H7 (cell line): ENCODE results near the gene ZNF232. TPM values are rescaled to one million over a fixed set of nuclear protein-coding genes. Genes with fewer than 3 reads are reported as not detected.
"Not testable (repeated sequence)": the region's sequence is repeated elsewhere in the genome, so short reads cannot be mapped to it uniquely, and the experiment has no call there.

Experiments used
- DNase-seq: peaks from one replicate; pipeline ENCODE4 v3.0.0; 2012
- H3K27me3 ChIP-seq: 2 replicates; pipeline ENCODE4 v1.6.0; 2011; ENCODE audit warnings: mild to moderate bottlenecking, low read length; ENCODE audit not compliant: control insufficient read depth, insufficient read depth
- H3K36me3 ChIP-seq: replicated peaks from 2 replicates; pipeline ENCODE4 v1.5.1; 2011; ENCODE audit warnings: low read length; ENCODE audit not compliant: control insufficient read depth, insufficient read depth
- H3K4me3 ChIP-seq: 2 replicates; pipeline ENCODE4 v1.5.1; 2011; ENCODE audit warnings: low read depth, mild to moderate bottlenecking, control low read depth, low read length, moderate library complexity; ENCODE audit not compliant: insufficient read depth
- total RNA-seq: library from RNA; depleted of rRNA; stranded (reverse); fragments of >200 nt; shearing (Covaris generic); gene quantifications from 2 replicates; pipeline ENCODE4 v1.2.3, GENCODE V29; 2014; rRNA removed

Gene ZNF232
- total RNA-seq, 1 experiment from 2014 or later, result 20.1 TPM

- Histone ChIP-seq H3K27me3 (no peaks in the 10 kb centered on the region), H3K4me3 (no peak overlapping the region), H3K36me3 (no peaks in the 10 kb centered on the region)
- no peak for DNase-seq
Measured at GRCh38 chr17:5092218-5093010, 19.3 kb downstream of the ZNF232 start.

DNA sequence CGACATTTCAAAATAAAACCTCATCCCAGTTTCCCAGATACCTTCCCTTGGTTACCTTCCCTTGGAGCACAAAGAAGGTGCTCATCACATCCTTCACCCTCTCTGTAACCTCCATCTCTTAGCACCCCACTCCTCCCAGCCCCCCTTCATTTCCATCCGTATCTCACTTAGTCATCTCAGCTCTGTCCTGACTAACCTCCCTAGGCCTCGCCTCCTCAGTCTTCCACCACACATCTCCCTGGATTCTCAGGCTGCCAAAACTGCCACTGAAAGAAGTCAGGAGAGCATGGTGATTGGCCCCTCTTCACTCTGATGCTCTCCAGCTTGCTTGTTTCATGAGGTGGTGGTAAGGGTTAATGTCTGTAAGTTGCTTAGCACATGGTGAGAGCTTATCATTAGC, 31.1 kb downstream of the ZNF232 start:
- H3K27me3 ChIP-seq, result peaks cover 5% of the 10 kb centered on the region; the same call in 1 of the 2 replicates
- no peak for DNase-seq
- H3K36me3 ChIP-seq, result no peaks in the 10 kb centered on the region
- no peak overlapping the region for H3K4me3 ChIP-seq

DNA sequence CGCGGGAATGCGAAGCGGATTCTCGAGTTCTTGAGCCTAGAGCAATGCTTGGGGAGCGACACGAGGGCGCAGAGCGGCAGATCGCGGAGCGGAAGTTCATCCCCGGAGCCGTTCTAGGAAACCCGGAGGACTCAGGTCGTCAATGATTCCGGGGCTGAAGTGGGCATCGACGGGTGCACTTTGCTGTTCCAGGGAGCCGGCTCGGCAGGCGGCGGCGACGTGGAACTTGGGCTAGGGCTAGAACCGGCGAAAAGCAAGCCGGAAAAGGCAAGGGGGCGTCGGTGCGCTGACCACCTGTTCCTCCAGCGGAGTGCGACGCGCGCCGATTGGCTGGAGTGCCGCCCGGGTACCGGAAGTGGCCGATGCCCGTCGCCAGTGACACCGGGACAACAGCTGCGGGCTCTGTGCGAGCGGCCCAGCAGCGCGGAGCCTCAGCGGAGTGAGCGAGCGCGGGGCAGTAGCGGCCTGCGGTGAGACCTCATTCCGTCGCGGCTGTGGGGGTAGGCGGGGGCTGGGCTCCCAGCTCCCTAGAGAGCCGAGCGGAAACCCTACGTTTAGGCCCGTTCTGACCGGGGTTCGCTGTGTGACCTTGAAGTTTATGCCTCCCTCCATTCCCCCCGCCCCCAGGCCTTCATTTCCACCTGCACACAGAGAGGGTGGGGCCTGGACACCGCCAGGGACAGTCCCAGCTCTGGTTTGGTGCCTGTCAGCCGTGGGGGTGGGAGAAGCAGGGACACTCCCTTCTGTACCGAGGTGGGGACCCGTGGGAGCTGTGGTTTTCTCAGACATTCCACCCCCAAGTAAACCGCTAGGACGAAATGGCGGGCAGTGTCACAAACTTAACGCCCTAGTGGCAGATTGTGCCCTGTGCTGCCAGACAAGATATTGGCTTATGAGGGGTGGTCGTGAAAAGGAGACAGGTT, 33.3 kb downstream of the ZNF232 start, which contains the start of gene ZFP3:
Gene ZFP3 (plus strand): TSS at position 362 of the 923 bp plus-strand sequence. CDS start 13,038 bp downstream, outside the sequence.
- H3K27me3 ChIP-seq, result peaks cover 5% of the 10 kb centered on the region; the same call in 1 of the 2 replicates
- H3K4me3 ChIP-seq, result peak within 1 kb of the TSS; percentile 47
- peak; percentile 80 for DNase-seq
- H3K36me3 ChIP-seq, result no peaks in the 10 kb centered on the region

GRCh38 chr17:5077781-5078105, 33.9 kb downstream of the ZNF232 start:
- Histone ChIP-seq H3K36me3 (no peaks in the 10 kb centered on the region), H3K4me3 (peak overlapping the region; percentile 47), H3K27me3 (peaks cover 5% of the 10 kb centered on the region; the same call in 1 of the 2 replicates)
- no peak for DNase-seq

GRCh38 chr17:5077275-5077674, 34.4 kb downstream of the ZNF232 start:
- H3K36me3 ChIP-seq, H3K27me3 ChIP-seq, H3K4me3 ChIP-seq, DNase-seq: not testable (repeated sequence)

- H3K36me3 ChIP-seq, DNase-seq, H3K27me3 ChIP-seq, H3K4me3 ChIP-seq: not testable (repeated sequence)
Measured at GRCh38 chr17:5075472-5075871, 36.2 kb downstream of the ZNF232 start.

DNA sequence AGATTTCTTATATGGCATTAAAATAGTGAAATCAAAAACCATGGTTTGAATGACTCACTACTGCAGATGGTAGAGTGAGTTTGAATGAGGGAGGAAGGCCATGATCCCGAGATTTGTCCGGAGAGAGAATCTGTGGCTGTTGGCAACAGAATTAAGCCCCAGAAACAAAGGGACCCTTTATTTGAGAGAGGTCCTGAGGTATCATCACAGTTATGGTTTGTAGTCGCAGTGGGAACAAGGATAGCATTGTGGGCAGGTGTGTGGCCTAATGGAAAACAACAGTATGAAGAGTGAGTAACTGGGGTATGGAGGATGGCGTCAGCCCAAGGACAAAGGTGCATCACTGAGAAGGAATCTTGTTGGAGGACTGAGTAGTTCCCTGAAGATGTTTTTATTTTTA, 42.0 kb downstream of the ZNF232 start:
- no peak overlapping the region for H3K4me3 ChIP-seq
- no peak for DNase-seq
- no peaks in the 10 kb centered on the region; the same call in 1 of the 2 replicates for H3K27me3 ChIP-seq
- H3K36me3 ChIP-seq, result no peaks in the 10 kb centered on the region

DNA sequence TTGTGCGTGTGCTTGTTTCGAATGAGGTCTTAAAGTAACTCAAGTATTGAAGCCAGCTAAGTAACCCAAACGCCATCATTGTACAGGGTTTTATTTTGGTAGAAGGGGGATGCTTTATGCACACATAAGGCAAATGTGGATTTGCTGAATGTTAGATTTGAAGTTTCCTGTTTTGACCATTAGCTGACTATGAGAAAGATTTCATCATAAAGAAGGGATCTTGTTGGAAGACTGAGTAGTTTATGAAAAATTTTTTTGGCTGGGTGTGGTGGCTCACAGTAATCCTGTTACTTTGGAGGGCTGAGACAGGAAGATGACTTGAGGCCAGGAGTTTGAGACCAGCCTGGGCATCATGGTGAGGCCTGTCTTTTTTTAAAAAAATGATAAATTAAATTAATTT, 43.4 kb downstream of the ZNF232 start:
- no peak for DNase-seq
- H3K4me3 ChIP-seq, result no peak overlapping the region
- no peaks in the 10 kb centered on the region for H3K36me3 ChIP-seq
- no peaks in the 10 kb centered on the region; the same call in 1 of the 2 replicates for H3K27me3 ChIP-seq

GRCh38 chr17:5065227-5065744, 46.4 kb downstream of the ZNF232 start:
- Histone ChIP-seq H3K27me3 (no peaks in the 10 kb centered on the region; the same call in 1 of the 2 replicates), H3K36me3 (no peaks in the 10 kb centered on the region), H3K4me3 (no peak overlapping the region)
- no peak for DNase-seq

Other genes with a start within 250 kb of the ZNF232 start
- gene C17orf107, start 212.3 kb downstream of the ZNF232 start, total RNA-seq, result 7.6 and 7.8 TPM in 2 replicates
- gene CHRNE, start 208.8 kb downstream of the ZNF232 start, total RNA-seq, result 0.67 and 0.69 TPM in 2 replicates
- not detected in 2 replicates for gene GP1BA, start 179.6 kb downstream of the ZNF232 start, total RNA-seq
- gene SLC25A11, start 171.8 kb downstream of the ZNF232 start, total RNA-seq, result 143 and 169 TPM in 2 replicates
- gene RNF167, start 171.6 kb downstream of the ZNF232 start, total RNA-seq, result 67.0 and 87.6 TPM in 2 replicates
- gene PFN1, start 163.3 kb downstream of the ZNF232 start, total RNA-seq, result 1,296 and 1,480 TPM in 2 replicates
- gene ENO3, start 160.8 kb downstream of the ZNF232 start, total RNA-seq, result 24.2 and 25.7 TPM in 2 replicates
- gene SPAG7, start 144.1 kb downstream of the ZNF232 start, total RNA-seq, result 103 and 105 TPM in 2 replicates
- 1.6 and 3.8 TPM in 2 replicates for gene CAMTA2, start 124.2 kb downstream of the ZNF232 start, total RNA-seq
- 0.42 and 0.63 TPM in 2 replicates for gene INCA1, start 114.4 kb downstream of the ZNF232 start, total RNA-seq
- gene KIF1C, start 113.9 kb downstream of the ZNF232 start, total RNA-seq, result 46.2 and 48.8 TPM in 2 replicates
- gene SLC52A1, start 76.5 kb downstream of the ZNF232 start, total RNA-seq, result 0.10 TPM in 1 of 2 replicates, not detected in the other
- gene ZFP3, start 33.4 kb downstream of the ZNF232 start, total RNA-seq, result 0.21 and 0.96 TPM in 2 replicates
- gene USP6, start 4.2 kb upstream of the ZNF232 start, total RNA-seq, result 0.03 TPM in 1 of 2 replicates, not detected in the other
- 0.73 and 1.6 TPM in 2 replicates for gene ZNF594, start 80.0 kb upstream of the ZNF232 start, total RNA-seq
- not detected in 2 replicates for gene SCIMP, start 123.0 kb upstream of the ZNF232 start, total RNA-seq
- gene RABEP1, start 170.4 kb upstream of the ZNF232 start, total RNA-seq, result 23.8 and 39.1 TPM in 2 replicates